Keratinocyte (primary cell): ENCODE results near the gene MAFF.

Experiments used
- EZH2 ChIP-seq: IDR thresholded peaks from one replicate; pipeline ENCODE4 v1.6.1; 2012; ENCODE audit warnings: inconsistent platforms, mild to moderate bottlenecking, low read length, moderate library complexity
- TF ChIP-seq, protein P1 (sequence below), 3 experiments: IDR thresholded peaks in 1 of 3; conservative IDR thresholded peaks in 1 of 3; optimal IDR thresholded peaks in 1 of 3; 2 replicates in 2 of 3; 3 replicates in 1 of 3; pipeline versions ENCODE3 to v1.5.1; 2011; ENCODE audit warnings: low read length in 3 of 3, mild to moderate bottlenecking in 3 of 3, moderate library complexity in 2 of 3, control low read depth in 1 of 3, inconsistent platforms in 1 of 3; ENCODE audit not compliant: insufficient read depth in 2 of 3; ENCODE audit errors: extremely low read depth in 1 of 3

DNA sequence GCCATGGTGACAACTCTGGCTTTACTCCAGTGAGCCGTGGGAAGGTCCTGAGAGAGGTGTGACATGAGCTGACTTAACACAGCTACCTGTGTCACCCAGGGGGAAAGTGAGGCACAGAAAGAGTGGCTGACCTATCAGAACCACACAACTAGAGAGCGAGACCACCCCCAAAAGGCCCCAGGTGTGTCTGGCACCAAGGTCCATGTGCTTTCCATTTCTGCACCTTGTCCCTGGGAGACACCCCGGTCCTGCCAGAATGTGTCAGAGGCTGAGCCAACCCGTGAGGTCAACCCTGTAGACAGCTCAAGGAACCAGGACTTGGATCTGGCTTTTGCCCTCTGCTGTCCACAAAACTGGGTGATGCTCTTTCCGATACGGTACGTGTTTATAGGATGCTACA lies 9.8 kb downstream of the MAFF start:
- TF ChIP-seq, protein P1, sequence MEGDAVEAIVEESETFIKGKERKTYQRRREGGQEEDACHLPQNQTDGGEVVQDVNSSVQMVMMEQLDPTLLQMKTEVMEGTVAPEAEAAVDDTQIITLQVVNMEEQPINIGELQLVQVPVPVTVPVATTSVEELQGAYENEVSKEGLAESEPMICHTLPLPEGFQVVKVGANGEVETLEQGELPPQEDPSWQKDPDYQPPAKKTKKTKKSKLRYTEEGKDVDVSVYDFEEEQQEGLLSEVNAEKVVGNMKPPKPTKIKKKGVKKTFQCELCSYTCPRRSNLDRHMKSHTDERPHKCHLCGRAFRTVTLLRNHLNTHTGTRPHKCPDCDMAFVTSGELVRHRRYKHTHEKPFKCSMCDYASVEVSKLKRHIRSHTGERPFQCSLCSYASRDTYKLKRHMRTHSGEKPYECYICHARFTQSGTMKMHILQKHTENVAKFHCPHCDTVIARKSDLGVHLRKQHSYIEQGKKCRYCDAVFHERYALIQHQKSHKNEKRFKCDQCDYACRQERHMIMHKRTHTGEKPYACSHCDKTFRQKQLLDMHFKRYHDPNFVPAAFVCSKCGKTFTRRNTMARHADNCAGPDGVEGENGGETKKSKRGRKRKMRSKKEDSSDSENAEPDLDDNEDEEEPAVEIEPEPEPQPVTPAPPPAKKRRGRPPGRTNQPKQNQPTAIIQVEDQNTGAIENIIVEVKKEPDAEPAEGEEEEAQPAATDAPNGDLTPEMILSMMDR (optimal IDR thresholded peaks at IDR 0.05 in 1 of 3, IDR thresholded peaks at IDR 0.05 in 1 of 3, conservative IDR thresholded peaks at IDR 0.05 in 1 of 3; ENCODE audit: extremely low read depth in 1 of 3, insufficient read depth in 2 of 3, low read length in 3 of 3) = no peak
- no peak for TF ChIP-seq EZH2
